ENCODE results near the gene MS4A14. TPM values are rescaled to one million over a fixed set of nuclear protein-coding genes. Genes with fewer than 3 reads are reported as not detected.

Gene MS4A14
- total and polyA plus RNA-seq, 2 of the 4 experiments (the other 2 are of a cell fraction), result not detected

DNA sequence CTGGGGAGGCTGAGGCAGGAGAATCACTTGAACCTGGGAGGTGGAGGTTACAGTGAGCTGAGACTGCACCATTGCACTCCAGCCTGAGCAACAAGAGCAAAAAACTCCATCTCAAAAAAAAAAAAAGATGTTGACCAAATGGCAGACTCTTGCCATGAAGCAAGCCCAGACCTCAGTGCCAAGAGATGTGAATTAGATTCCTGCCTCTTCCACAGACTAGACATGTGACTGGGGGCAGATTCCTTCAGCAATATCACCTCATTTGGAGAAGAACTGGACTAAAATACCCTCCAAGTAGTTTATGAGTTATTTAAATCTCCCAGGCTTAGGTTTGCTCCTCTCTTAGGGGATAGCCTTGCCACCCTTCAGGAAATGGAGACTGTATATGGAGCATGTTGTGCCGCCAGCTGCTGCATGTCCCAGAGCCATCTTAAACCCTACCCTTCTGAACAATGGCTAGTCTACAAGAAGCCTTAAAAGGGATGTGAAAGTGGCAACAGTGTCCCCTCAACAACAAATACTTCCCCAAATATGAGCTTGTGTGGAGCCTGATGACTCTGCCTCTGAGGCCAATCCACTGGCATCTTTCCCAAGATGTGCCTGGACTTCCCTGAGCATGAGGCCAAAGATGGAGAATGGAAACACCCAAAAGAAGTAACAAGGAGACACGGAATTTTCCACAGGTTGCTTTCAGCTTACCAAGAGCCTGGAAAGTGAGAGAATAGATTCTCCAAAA is 18.7 kb upstream of the MS4A14 start:
- no peak overlapping the region for H3K4ac ChIP-seq (ENCODE audit: low read depth, low read length)
- H3K23ac ChIP-seq (ENCODE audit: low read depth, low read length), result no peak overlapping the region
- H3K9me1 ChIP-seq (ENCODE audit: insufficient read depth, low read length), result no peaks in the 10 kb centered on the region
- H2AK9ac ChIP-seq (replicated peaks; ENCODE audit: low read depth, low read length, poor library complexity), result no peak overlapping the region
- no peak overlapping the region for H3K4me2 ChIP-seq (ENCODE audit: low read depth, low read length)
- no peak for TF ChIP-seq SMC3 (IDR thresholded peaks at IDR 0.05; ENCODE audit: low read depth, low read length)
- TF ChIP-seq NFE2L2 (IDR thresholded peaks at IDR 0.05; ENCODE audit: low read depth, low read length), result no peak
- TF ChIP-seq RAD21 (IDR thresholded peaks at IDR 0.05; ENCODE audit: low read length), result no peak
- no peak for TF ChIP-seq MXI1 (IDR thresholded peaks at IDR 0.05; ENCODE audit: borderline replicate concordance, low read depth, low read length)
- TF ChIP-seq, protein P1, sequence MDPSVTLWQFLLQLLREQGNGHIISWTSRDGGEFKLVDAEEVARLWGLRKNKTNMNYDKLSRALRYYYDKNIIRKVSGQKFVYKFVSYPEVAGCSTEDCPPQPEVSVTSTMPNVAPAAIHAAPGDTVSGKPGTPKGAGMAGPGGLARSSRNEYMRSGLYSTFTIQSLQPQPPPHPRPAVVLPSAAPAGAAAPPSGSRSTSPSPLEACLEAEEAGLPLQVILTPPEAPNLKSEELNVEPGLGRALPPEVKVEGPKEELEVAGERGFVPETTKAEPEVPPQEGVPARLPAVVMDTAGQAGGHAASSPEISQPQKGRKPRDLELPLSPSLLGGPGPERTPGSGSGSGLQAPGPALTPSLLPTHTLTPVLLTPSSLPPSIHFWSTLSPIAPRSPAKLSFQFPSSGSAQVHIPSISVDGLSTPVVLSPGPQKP (IDR thresholded peaks at IDR 0.05; ENCODE audit: borderline replicate concordance, low read depth, low read length), result no peak
- TF ChIP-seq, protein P2, sequence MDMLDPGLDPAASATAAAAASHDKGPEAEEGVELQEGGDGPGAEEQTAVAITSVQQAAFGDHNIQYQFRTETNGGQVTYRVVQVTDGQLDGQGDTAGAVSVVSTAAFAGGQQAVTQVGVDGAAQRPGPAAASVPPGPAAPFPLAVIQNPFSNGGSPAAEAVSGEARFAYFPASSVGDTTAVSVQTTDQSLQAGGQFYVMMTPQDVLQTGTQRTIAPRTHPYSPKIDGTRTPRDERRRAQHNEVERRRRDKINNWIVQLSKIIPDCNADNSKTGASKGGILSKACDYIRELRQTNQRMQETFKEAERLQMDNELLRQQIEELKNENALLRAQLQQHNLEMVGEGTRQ (IDR thresholded peaks at IDR 0.05; ENCODE audit: low read depth, low read length), result no peak
- no peak for TF ChIP-seq RFX5 (IDR thresholded peaks at IDR 0.05; ENCODE audit: low read depth, low read length)
- TF ChIP-seq CHD1 (IDR thresholded peaks at IDR 0.05; ENCODE audit: low read depth, low read length), result no peak
- TF ChIP-seq BHLHE40 (IDR thresholded peaks at IDR 0.05; ENCODE audit: low read depth, low read length), result no peak
- TF ChIP-seq, protein P3, sequence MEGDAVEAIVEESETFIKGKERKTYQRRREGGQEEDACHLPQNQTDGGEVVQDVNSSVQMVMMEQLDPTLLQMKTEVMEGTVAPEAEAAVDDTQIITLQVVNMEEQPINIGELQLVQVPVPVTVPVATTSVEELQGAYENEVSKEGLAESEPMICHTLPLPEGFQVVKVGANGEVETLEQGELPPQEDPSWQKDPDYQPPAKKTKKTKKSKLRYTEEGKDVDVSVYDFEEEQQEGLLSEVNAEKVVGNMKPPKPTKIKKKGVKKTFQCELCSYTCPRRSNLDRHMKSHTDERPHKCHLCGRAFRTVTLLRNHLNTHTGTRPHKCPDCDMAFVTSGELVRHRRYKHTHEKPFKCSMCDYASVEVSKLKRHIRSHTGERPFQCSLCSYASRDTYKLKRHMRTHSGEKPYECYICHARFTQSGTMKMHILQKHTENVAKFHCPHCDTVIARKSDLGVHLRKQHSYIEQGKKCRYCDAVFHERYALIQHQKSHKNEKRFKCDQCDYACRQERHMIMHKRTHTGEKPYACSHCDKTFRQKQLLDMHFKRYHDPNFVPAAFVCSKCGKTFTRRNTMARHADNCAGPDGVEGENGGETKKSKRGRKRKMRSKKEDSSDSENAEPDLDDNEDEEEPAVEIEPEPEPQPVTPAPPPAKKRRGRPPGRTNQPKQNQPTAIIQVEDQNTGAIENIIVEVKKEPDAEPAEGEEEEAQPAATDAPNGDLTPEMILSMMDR (conservative IDR thresholded peaks at IDR 0.05; ENCODE audit: low read depth, low read length), result no peak
- no peak for TF ChIP-seq MAFK (IDR thresholded peaks at IDR 0.05; ENCODE audit: low read depth, low read length)
- no peak for TF ChIP-seq FOS (IDR thresholded peaks at IDR 0.05; ENCODE audit: low read depth, low read length)
- no peak for TF ChIP-seq RCOR1 (IDR thresholded peaks at IDR 0.05; ENCODE audit: insufficient replicate concordance, low read length)
- no peak for TF ChIP-seq MAZ (IDR thresholded peaks at IDR 0.05; ENCODE audit: borderline replicate concordance, low read depth, low read length)
- no peak for TF ChIP-seq CEBPB (IDR thresholded peaks at IDR 0.05; ENCODE audit: low read depth, low read length)
- TF ChIP-seq POLR2A (IDR thresholded peaks at IDR 0.05; ENCODE audit: low read depth, low read length), result no peak
- H2BK120ac ChIP-seq (ENCODE audit: low read depth, low read length), result no peak overlapping the region
- no peak overlapping the region for H4K5ac ChIP-seq (ENCODE audit: low read depth, low read length)
- H3K18ac ChIP-seq (ENCODE audit: low read depth, low read length), result no peak overlapping the region
- no peak overlapping the region for H3K4me3 ChIP-seq (ENCODE audit: insufficient read depth, low read depth, low read length)
- WGBS, 2 experiments (ENCODE audit: extremely low coverage in 2 of 2, insufficient read length in 1 of 2), result no CpG with 5 or more reads among the region's 2 CpGs
- H3K27ac ChIP-seq (ENCODE audit: insufficient read depth, low read length), result no peak overlapping the region
- H2AFZ ChIP-seq (replicated peaks; ENCODE audit: low read length, poor library complexity), result no peak overlapping the region
- dilution Hi-C loops (cut with HindIII; ENCODE audit: low sequenced_read_pairs, unreplicated experiment), result no loop called here
- no peak overlapping the region for H3K9ac ChIP-seq (ENCODE audit: low read depth, low read length)
- no peak overlapping the region for H3K14ac ChIP-seq (replicated peaks; ENCODE audit: low read depth, low read length)
- no peak overlapping the region for H2AK5ac ChIP-seq (ENCODE audit: low read depth, low read length)
- intact Hi-C loops (cut with micrococcal nuclease), result no loop called here
- H3K9me3 ChIP-seq (ENCODE audit: control insufficient read depth, insufficient read depth, low read length), result peaks cover 4% of the 10 kb centered on the region; the same call in 1 of the 2 replicates
- H2BK15ac ChIP-seq (ENCODE audit: low read depth, low read length), result no peak overlapping the region
- ChIA-PET POLR2A (ENCODE audit: unreplicated experiment) (no interaction called here), CTCF (no interaction called here)
- in situ Hi-C loops (cut with MboI; ENCODE audit: low sequenced_read_pairs), result no loop called here
- H2BK20ac ChIP-seq (ENCODE audit: low read depth, low read length), result no peak overlapping the region
- H3K56ac ChIP-seq (ENCODE audit: extremely low read depth, insufficient read depth, low read length), result no peak overlapping the region
- DNase-seq, result no peak
- H4K20me1 ChIP-seq (ENCODE audit: insufficient read depth, low read length), result no peaks in the 10 kb centered on the region
- H4K91ac ChIP-seq (ENCODE audit: insufficient read depth, low read depth, low read length), result no peak overlapping the region
- no peaks in the 10 kb centered on the region for H3K36me3 ChIP-seq (ENCODE audit: control insufficient read depth, insufficient read depth, low read length)
- H4K8ac ChIP-seq (ENCODE audit: low read depth in 2 of 2, low read length in 2 of 2), result no peak overlapping the region
- no peaks in the 10 kb centered on the region for H3K79me1 ChIP-seq (ENCODE audit: low read depth in 1 of 2, low read length in 2 of 2)
- ATAC-seq (ENCODE audit: low read depth), result no peak
- BruUV-seq (replicated peaks), result no TSS peak
- H3K27me3 ChIP-seq (ENCODE audit: control insufficient read depth, insufficient read depth, low read length), result no peaks in the 10 kb centered on the region
- H2BK5ac ChIP-seq (ENCODE audit: low read depth, low read length, poor library complexity, severe bottlenecking), result no peak overlapping the region
- no peaks in the 10 kb centered on the region for H3K4me1 ChIP-seq (ENCODE audit: control insufficient read depth, insufficient read depth, low read length)

Data from IMR-90 (cell line).